HEK293T (cell line): ENCODE data around the gene AGPS.

Source experiments
- CTCF ChIA-PET: fragments of 350-600 bp; formaldehyde crosslinking; extraction: SDS; loops from one replicate; lab custom pipeline; 2021; ENCODE audit warnings: antibody characterized with exemption, inconsistent platforms; lab: Yijun Ruan, JAX
- POLR2A ChIA-PET: fragments of 350-600 bp; formaldehyde crosslinking; extraction: SDS; loops from one replicate; lab custom pipeline; 2020; ENCODE audit warnings: antibody characterized with exemption, inconsistent platforms; lab: Yijun Ruan, JAX
- DNase-seq: peaks from one replicate; pipeline ENCODE4 v3.0.0; 2012; ENCODE audit warnings: mixed read lengths; ENCODE audit errors: extremely low spot score
- ARNT ChIP-seq: fragments of 450-650 bp; IDR thresholded peaks from 2 replicates; pipeline ENCODE4 v1.6.1; 2017; ENCODE audit warnings: mild to moderate bottlenecking
- BHLHE40 ChIP-seq: fragments of 450-650 bp; IDR thresholded peaks from 2 replicates; pipeline ENCODE4 v1.6.1; 2016; ENCODE audit warnings: mild to moderate bottlenecking, moderate library complexity, borderline replicate concordance
- CTBP1 ChIP-seq: fragments of 450-650 bp; IDR thresholded peaks from 2 replicates; pipeline ENCODE4 v1.6.1; 2016; ENCODE audit warnings: borderline replicate concordance
- ELF4 ChIP-seq: fragments of 450-650 bp; IDR thresholded peaks from 2 replicates; pipeline ENCODE4 v1.6.1; 2017; ENCODE audit warnings: antibody characterized with exemption
- FOXA1 ChIP-seq: fragments of 450-650 bp; IDR thresholded peaks from 2 replicates; pipeline ENCODE4 v1.6.1; 2016; ENCODE audit warnings: mild to moderate bottlenecking
- FOXK2 ChIP-seq: fragments of 450-650 bp; IDR thresholded peaks from 2 replicates; pipeline ENCODE4 v1.6.1; 2016; ENCODE audit warnings: mild to moderate bottlenecking
- FOXM1 ChIP-seq: fragments of 450-650 bp; IDR thresholded peaks from 2 replicates; pipeline ENCODE4 v1.6.1; 2017; ENCODE audit warnings: mild to moderate bottlenecking, borderline replicate concordance
- HDGF ChIP-seq: fragments of 450-650 bp; IDR thresholded peaks from 2 replicates; pipeline ENCODE4 v1.6.1; 2017; ENCODE audit warnings: antibody characterized with exemption, borderline replicate concordance
- L3MBTL2 ChIP-seq: fragments of 450-650 bp; conservative IDR thresholded peaks from 2 replicates; pipeline ENCODE4 v1.6.1; 2016; ENCODE audit warnings: mild to moderate bottlenecking
- LEF1 ChIP-seq: fragments of 450-650 bp; IDR thresholded peaks from 2 replicates; pipeline ENCODE4 v1.6.1; 2017; ENCODE audit warnings: mild to moderate bottlenecking, borderline replicate concordance
- NFRKB ChIP-seq: fragments of 450-650 bp; IDR thresholded peaks from 2 replicates; pipeline ENCODE4 v1.6.1; 2016; ENCODE audit warnings: mild to moderate bottlenecking, moderate library complexity
- PKNOX1 ChIP-seq: fragments of 450-650 bp; IDR thresholded peaks from 2 replicates; pipeline ENCODE4 v1.6.1; 2016
- SP1 ChIP-seq: fragments of 450-650 bp; IDR thresholded peaks from 2 replicates; pipeline ENCODE4 v1.6.1; 2017
- SUZ12 ChIP-seq: fragments of 450-650 bp; IDR thresholded peaks from 2 replicates; pipeline ENCODE4 v1.6.1; 2016; ENCODE audit warnings: mild to moderate bottlenecking
- TARDBP ChIP-seq: fragments of 450-650 bp; IDR thresholded peaks from 2 replicates; pipeline ENCODE4 v1.6.1; 2016
- ZNF384 ChIP-seq: fragments of 450-650 bp; IDR thresholded peaks from 2 replicates; pipeline ENCODE4 v1.6.1; 2016

The AGPS gene

DNA sequence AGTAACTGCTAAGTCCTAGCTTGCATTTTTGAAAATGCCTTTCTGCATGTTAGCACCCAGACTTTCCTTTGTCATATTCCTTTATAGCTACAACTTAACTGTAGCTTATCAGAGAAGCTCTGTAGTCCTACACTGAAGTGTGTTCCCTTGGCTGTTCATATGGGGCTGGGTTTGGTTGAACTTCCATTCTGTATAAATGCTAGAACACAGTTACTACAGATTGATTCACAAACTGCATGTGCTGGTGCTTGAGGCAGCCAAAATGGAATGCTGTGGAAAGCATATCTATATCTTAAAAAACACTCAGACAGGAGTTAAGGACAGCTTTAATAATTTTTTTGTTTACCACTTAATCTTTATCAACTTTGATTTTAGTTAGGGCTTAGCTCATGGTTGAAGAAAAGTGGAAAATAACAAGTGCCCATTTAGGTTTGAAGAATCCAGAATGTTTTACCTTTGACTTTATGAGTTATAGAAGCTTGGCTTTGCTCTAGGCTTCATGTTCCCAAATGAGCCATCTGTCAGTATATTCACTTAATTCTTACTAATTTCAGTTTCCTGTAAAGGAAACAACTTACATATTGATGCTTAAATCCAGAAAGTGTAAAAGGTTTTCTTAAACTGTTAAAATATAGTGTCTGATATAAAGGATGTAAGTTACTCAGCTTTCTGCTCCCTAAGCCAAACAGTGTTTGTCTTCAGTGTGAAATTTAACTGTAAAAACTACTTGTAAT, 148.9 kb downstream of the AGPS start:
- ChIA-PET CTCF (interaction anchor here (1.0 to 1.1 kb wide), 2 partner anchors 14 to 64 kb away, joined by 3 read pairs; no protein-coding TSS in a partner anchor), POLR2A (no interaction called here)
- DNase-seq = no peak
- no peak for TF ChIP-seq NFRKB
- TF ChIP-seq L3MBTL2 = no peak
- no peak for TF ChIP-seq ELF4
- TF ChIP-seq FOXA1 = no peak
- no peak for TF ChIP-seq ARNT
- no peak for TF ChIP-seq CTBP1
- no peak for TF ChIP-seq FOXM1
- TF ChIP-seq TARDBP = no peak
- no peak for TF ChIP-seq HDGF
- TF ChIP-seq BHLHE40 = no peak
- TF ChIP-seq SUZ12 = no peak
- no peak for TF ChIP-seq FOXK2
- no peak for TF ChIP-seq PKNOX1
- TF ChIP-seq LEF1 = no peak
- no peak for TF ChIP-seq ZNF384

- ChIA-PET CTCF (no interaction called here), POLR2A (no interaction called here)
- TF ChIP-seq SUZ12 (no peak), PKNOX1 (no peak), LEF1 (no peak), ZNF384 (no peak), NFRKB (no peak), BHLHE40 (no peak), FOXM1 (no peak), TARDBP (no peak), L3MBTL2 (no peak), SP1 (no peak), CTBP1 (no peak), HDGF (no peak), FOXA1 (no peak), FOXK2 (no peak), ARNT (no peak), ELF4 (no peak)
- DNase-seq = no peak
Measured at GRCh38 chr2:177542396-177542795, 149.8 kb downstream of the AGPS start.

- ChIA-PET CTCF (no interaction called here), POLR2A (no interaction called here)
- TF ChIP-seq CTBP1 = no peak
- no peak for TF ChIP-seq BHLHE40
- TF ChIP-seq ZNF384 = no peak
- TF ChIP-seq L3MBTL2 = no peak
- no peak for TF ChIP-seq SP1
- no peak for TF ChIP-seq TARDBP
- TF ChIP-seq FOXK2 = no peak
- TF ChIP-seq ARNT = no peak
- TF ChIP-seq LEF1 = no peak
- TF ChIP-seq HDGF = no peak
- TF ChIP-seq ELF4 = no peak
- TF ChIP-seq SUZ12 = no peak
- no peak for TF ChIP-seq FOXA1
- TF ChIP-seq PKNOX1 = no peak
- no peak for TF ChIP-seq FOXM1
- no peak for DNase-seq
Measured at GRCh38 chr2:177543007-177543760, 150.6 kb downstream of the AGPS start.

GRCh38 chr2:177545143-177545542, 152.6 kb downstream of the AGPS start:
- TF ChIP-seq SUZ12 (no peak), NFRKB (no peak), HDGF (no peak), ZNF384 (no peak), BHLHE40 (no peak), ELF4 (no peak), L3MBTL2 (no peak), SP1 (no peak), CTBP1 (no peak)
- DNase-seq = no peak
- CTCF ChIA-PET = no interaction called here
- POLR2A ChIA-PET = no interaction called here

DNA sequence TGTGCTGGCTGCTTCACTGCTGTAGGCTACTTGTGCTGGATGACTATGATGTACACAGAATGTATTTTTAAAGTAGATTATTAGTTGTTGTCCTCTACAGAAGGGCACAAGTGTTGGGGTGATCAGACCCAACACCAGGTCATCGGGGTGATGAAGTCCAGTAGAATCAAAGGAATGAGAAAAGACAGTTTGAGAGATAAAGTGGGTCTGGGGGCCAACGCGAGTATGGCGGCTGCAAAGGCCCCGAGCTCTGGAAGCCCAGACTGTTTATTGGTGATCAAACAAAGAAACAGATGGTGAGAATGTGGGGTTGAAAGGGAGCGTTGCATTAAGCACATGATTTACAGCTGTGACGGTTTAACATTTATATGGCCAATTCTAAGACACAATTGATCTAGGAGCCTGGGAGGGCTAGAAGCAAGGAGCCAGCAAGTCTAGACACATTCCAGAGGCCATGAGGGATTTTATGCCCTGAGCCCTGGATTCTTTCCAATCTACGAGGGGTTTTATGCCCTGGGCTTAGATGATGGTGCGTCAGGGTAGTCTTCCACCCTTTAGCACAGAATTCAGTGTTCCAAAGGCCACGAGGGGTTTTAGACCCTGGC, 153.5 kb downstream of the AGPS start:
- POLR2A ChIA-PET = no interaction called here
- no peak for DNase-seq
- CTCF ChIA-PET = interaction anchor here (1.3 kb wide), 1 partner anchor 56 kb away, joined by 3 read pairs; no protein-coding TSS in a partner anchor
- no peak for TF ChIP-seq PKNOX1
- TF ChIP-seq BHLHE40 = no peak
- no peak for TF ChIP-seq L3MBTL2
- no peak for TF ChIP-seq FOXM1
- no peak for TF ChIP-seq CTBP1
- no peak for TF ChIP-seq NFRKB
- TF ChIP-seq TARDBP = no peak
- no peak for TF ChIP-seq ELF4
- no peak for TF ChIP-seq FOXK2
- no peak for TF ChIP-seq SUZ12
- TF ChIP-seq ZNF384 = no peak
- TF ChIP-seq HDGF = no peak
